Neuron (in vitro differentiated cells): Measurements from ENCODE around the gene AARS2.

ENCODE experiments used
- H2AFZ ChIP-seq: one replicate; pipeline ENCODE4 v1.6.1; 2013; ENCODE audit warnings: low read depth, mild to moderate bottlenecking, inconsistent platforms, low read length, moderate library complexity
- H3K27me3 ChIP-seq: one replicate; pipeline ENCODE4 v1.6.1; 2013; ENCODE audit warnings: low read length; ENCODE audit not compliant: insufficient read depth
- H3K36me3 ChIP-seq: one replicate; pipeline ENCODE4 v1.6.1; 2013; ENCODE audit warnings: low read length; ENCODE audit not compliant: insufficient read depth
- H3K4me1 ChIP-seq: one replicate; pipeline ENCODE4 v1.6.1; 2013; ENCODE audit warnings: low read length; ENCODE audit not compliant: insufficient read depth
- H3K4me3 ChIP-seq: 2 replicates; pipeline ENCODE4 v1.5.1; 2013; ENCODE audit warnings: mild to moderate bottlenecking, low read length, moderate library complexity
- H3K9me3 ChIP-seq: one replicate; pipeline ENCODE4 v1.6.1; 2013; ENCODE audit warnings: low read length

AARS2 gene

GRCh38 chr6:44265007-44265721, 48.0 kb downstream of the AARS2 start, which contains the start of gene NFKBIE:
Gene NFKBIE, minus strand, starts transcription at chr6:44265551. Its CDS starts 205 bp downstream, at chr6:44265346.
- Histone ChIP-seq H3K27me3 (no peaks in the 10 kb centered on the region), H2AFZ (peak within 1 kb of the TSS; percentile 66), H3K9me3 (no peaks in the 10 kb centered on the region), H3K36me3 (peaks cover 3% of the 10 kb centered on the region), H3K4me1 (peaks cover 59% of the 10 kb centered on the region), H3K4me3 (peak within 1 kb of the TSS; percentile 78)

- Histone ChIP-seq H3K36me3 (peaks cover 10% of the 10 kb centered on the region), H3K27me3 (no peaks in the 10 kb centered on the region), H2AFZ (peak overlapping the region; percentile 66), H3K9me3 (no peaks in the 10 kb centered on the region), H3K4me1 (peaks cover 52% of the 10 kb centered on the region), H3K4me3 (peak overlapping the region; percentile 78)
Observed at GRCh38 chr6:44264154-44265006, 48.8 kb downstream of the AARS2 start.

GRCh38 chr6:44263354-44264100, 49.6 kb downstream of the AARS2 start:
- Histone ChIP-seq H3K4me3 (peak overlapping the region; percentile 78), H3K36me3 (peaks cover 16% of the 10 kb centered on the region), H3K27me3 (no peaks in the 10 kb centered on the region)

GRCh38 chr6:44262467-44263353, 50.4 kb downstream of the AARS2 start:
- Histone ChIP-seq H3K9me3 (no peaks in the 10 kb centered on the region), H3K4me3 (no peak overlapping the region), H3K4me1 (peaks cover 40% of the 10 kb centered on the region), H2AFZ (no peak overlapping the region), H3K27me3 (no peaks in the 10 kb centered on the region), H3K36me3 (peaks cover 18% of the 10 kb centered on the region)

More at GRCh38 chr6:44263354-44264100, 49.6 kb downstream of the AARS2 start:
- no peak overlapping the region for H2AFZ ChIP-seq
- peaks cover 43% of the 10 kb centered on the region for H3K4me1 ChIP-seq
- no peaks in the 10 kb centered on the region for H3K9me3 ChIP-seq

- Histone ChIP-seq H3K4me3 (no peak overlapping the region), H3K36me3 (peaks cover 18% of the 10 kb centered on the region), H3K4me1 (peaks cover 33% of the 10 kb centered on the region), H2AFZ (no peak overlapping the region), H3K27me3 (no peaks in the 10 kb centered on the region), H3K9me3 (no peaks in the 10 kb centered on the region)
Observed at GRCh38 chr6:44261581-44261980, 51.6 kb downstream of the AARS2 start.

DNA sequence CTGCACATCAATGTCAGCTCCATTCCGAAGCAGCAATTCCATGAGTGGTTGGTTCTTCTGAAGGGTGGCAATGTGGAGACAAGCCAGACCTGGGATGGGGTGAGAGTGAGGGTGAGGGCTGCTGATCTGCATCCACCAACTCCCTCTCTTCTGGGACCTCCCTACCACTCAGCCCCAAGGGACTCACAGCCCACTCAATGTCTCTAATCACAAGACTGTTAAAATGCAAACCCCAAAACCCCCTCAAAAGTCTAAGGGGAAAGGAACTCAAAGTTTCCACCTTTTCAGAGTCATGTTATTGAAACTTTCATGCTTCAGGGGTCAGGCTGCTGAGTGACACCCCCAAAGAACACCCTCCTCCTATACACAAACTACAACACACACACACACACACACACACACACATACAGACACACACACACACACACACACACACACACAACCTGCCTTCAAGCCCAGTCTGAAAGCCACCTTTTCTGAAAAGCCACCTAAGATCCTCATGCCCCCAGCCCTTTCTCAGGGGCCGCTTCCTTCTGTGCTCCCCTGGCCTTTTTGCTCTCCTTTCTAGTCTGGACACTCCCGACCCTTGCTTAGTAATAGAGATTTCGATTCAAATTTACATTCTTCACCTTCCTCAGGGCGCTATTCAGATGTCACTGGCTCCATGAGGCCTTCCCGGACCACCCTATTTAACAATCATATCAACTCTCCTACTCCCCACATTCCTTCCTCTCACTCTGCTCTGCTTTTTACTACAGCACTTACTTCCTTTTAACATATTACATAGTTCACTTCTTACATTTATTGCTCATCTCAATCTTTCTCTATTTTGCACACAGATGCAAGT, 52.5 kb downstream of the AARS2 start:
- peaks cover 42% of the 10 kb centered on the region for H3K4me1 ChIP-seq
- peaks cover 22% of the 10 kb centered on the region for H3K36me3 ChIP-seq
- H3K27me3 ChIP-seq = no peaks in the 10 kb centered on the region
- no peak overlapping the region for H3K4me3 ChIP-seq
- H3K9me3 ChIP-seq = no peaks in the 10 kb centered on the region
- no peak overlapping the region for H2AFZ ChIP-seq

DNA sequence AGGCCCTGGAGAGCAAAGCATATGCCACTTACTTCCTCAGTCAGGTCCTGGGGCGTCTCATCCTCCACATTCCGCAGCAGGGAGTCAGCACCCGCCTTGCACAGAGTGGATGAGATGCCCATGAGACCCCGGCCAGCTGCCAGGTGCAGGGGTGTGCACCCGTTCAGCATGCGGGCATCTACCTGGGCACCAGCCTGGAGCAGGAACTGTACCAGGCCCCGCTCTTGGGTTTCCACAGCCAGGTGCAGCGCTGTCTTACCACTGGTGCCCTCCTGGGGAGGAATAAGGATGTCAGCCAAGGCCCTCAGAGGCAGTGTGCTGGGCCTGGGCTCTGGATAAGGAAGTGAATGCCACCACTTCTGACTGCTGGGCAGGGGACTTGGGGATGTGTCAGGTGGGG, 53.1 kb downstream of the AARS2 start:
- Histone ChIP-seq H3K27me3 (no peaks in the 10 kb centered on the region), H3K4me1 (peaks cover 46% of the 10 kb centered on the region), H2AFZ (no peak overlapping the region), H3K4me3 (no peak overlapping the region), H3K9me3 (no peaks in the 10 kb centered on the region), H3K36me3 (peaks cover 28% of the 10 kb centered on the region)

DNA sequence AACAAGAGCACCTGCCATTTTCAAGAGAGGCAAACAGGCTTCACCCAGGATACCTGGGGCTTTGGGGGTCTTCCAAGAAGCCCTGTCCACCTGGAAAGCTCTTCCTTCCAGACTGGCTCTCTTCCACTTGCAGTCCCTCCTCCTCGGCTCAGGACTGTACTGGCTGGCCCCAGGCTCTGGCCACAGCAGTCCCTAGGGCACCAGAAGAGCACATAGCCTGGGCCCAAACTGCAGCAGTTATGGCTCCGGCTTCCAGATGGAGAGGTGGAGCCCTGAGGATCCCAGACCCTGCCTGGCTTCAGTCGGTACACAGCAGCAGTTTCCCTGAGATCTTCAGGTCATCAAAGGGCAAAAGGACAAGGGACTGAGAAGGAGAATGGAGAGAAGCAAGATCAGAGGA, 54.2 kb downstream of the AARS2 start:
- Histone ChIP-seq H3K27me3 (no peaks in the 10 kb centered on the region), H3K36me3 (peaks cover 39% of the 10 kb centered on the region), H3K4me3 (no peak overlapping the region), H3K4me1 (peaks cover 41% of the 10 kb centered on the region), H3K9me3 (no peaks in the 10 kb centered on the region), H2AFZ (no peak overlapping the region)

- Histone ChIP-seq H3K9me3 (no peaks in the 10 kb centered on the region), H2AFZ (no peak overlapping the region), H3K36me3 (peaks cover 44% of the 10 kb centered on the region), H3K27me3 (no peaks in the 10 kb centered on the region), H3K4me3 (no peak overlapping the region), H3K4me1 (peaks cover 36% of the 10 kb centered on the region)
Observed at GRCh38 chr6:44258325-44258863, 54.8 kb downstream of the AARS2 start.

DNA sequence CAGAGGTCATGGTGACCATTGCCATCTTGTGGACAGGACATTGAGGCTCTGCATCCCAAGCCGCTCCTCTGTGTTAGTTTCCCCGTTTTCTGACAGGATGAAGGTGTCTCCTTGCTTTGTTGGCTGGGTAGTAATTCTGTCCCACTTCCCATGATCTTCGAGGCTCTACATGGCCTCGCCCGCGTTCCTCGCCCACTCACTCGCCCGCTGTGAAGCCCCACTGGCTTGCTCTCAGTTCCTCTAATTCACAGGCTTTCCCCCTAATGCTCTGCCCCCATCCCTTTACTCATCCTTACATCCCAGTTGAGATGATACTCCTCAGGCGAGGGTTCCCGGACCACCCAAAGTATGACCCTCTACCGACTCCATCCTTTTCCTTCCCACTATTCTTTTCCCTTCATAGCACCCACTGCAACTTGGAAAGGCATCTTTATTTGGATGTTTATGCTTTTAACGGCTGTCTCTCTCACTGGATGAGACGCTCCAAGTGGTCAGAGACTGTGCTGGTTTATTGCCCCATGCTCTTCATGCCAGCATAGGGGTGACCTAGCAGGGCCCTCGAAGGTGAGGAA, 55.3 kb downstream of the AARS2 start:
- Histone ChIP-seq H3K9me3 (no peaks in the 10 kb centered on the region), H3K4me1 (peaks cover 30% of the 10 kb centered on the region), H3K4me3 (peak overlapping the region; percentile 96), H3K27me3 (no peaks in the 10 kb centered on the region), H2AFZ (no peak overlapping the region), H3K36me3 (peaks cover 49% of the 10 kb centered on the region)

GRCh38 chr6:44257025-44257752, 56.0 kb downstream of the AARS2 start, which contains the start of gene SLC35B2:
Gene SLC35B2, minus strand, starts transcription at chr6:44257528. Its CDS starts 118 bp downstream, at chr6:44257410.
- H3K4me1 ChIP-seq = peaks cover 26% of the 10 kb centered on the region
- peak within 1 kb of the TSS; percentile 55 for H2AFZ ChIP-seq
- no peaks in the 10 kb centered on the region for H3K9me3 ChIP-seq
- peaks cover 55% of the 10 kb centered on the region for H3K36me3 ChIP-seq
- no peaks in the 10 kb centered on the region for H3K27me3 ChIP-seq
- H3K4me3 ChIP-seq = peak within 1 kb of the TSS; percentile 96
